Measurements from ENCODE around the gene FBP1. TPM values are rescaled to one million over a fixed set of nuclear protein-coding genes. Genes with fewer than 3 reads are reported as not detected.
A peak's percentile ranks its signal among the peaks of the same experiment; 100 is the strongest.

FBP1 gene
- total and polyA plus RNA-seq, 7 experiments from 2014 or later: 0.15 to 26.1 (median 10.8) TPM

GRCh38 chr9:94627287-94627686 is 12.0 kb downstream of the FBP1 start:
- intact Hi-C loops (cut with micrococcal nuclease): no loop called here
- POLR2A ChIA-PET: no interaction called here
- Histone ChIP-seq H3K4me1 (ENCODE audit: control insufficient read depth in 2 of 2, insufficient read depth in 2 of 2, low read length in 2 of 2) (no peaks in the 10 kb centered on the region), H3K27ac (ENCODE audit: low read depth, low read length) (no peak overlapping the region), H3K9me3 (ENCODE audit: control insufficient read depth in 2 of 3, low read length in 3 of 3) (no peaks in the 10 kb centered on the region), H3K36me3 (ENCODE audit: control insufficient read depth in 2 of 3, insufficient read depth in 3 of 3, low read length in 3 of 3) (no peaks in the 10 kb centered on the region), H3K27me3 (ENCODE audit: control insufficient read depth in 2 of 2, insufficient read depth in 2 of 2, low read length in 2 of 2) (no peaks in the 10 kb centered on the region), H3K4me3 (ENCODE audit: low read length) (no peak overlapping the region)
- Mint-ChIP-seq H3K4me1 (peaks cover 0 to 10% (median 4%) of the 10 kb centered on the region in 7 donors), H3K36me3 (no peaks in the 10 kb centered on the region), H3K4me3 (no peak overlapping the region), H3K27me3 (peaks cover 0 to 12% (median 0%) of the 10 kb centered on the region in 5 donors), H3K27ac (no peak overlapping the region), H3K9me3 (no peaks in the 10 kb centered on the region)
- CTCF ChIA-PET: no interaction called here
- ATAC-seq: no peak
- DNase-seq: no peak

- POLR2A ChIA-PET: no interaction called here
- ATAC-seq (no peak), DNase-seq (no peak)
- Mint-ChIP-seq H3K4me1 (peaks cover 0 to 16% (median 11%) of the 10 kb centered on the region in 7 donors), H3K4me3 (no peak overlapping the region), H3K27ac (no peak overlapping the region), H3K9me3 (no peaks in the 10 kb centered on the region), H3K27me3 (peaks cover 0 to 2% (median 0%) of the 10 kb centered on the region in 5 donors), H3K36me3 (no peaks in the 10 kb centered on the region)
- Histone ChIP-seq H3K27ac (ENCODE audit: low read depth, low read length) (no peak overlapping the region), H3K4me1 (ENCODE audit: control insufficient read depth in 2 of 2, insufficient read depth in 2 of 2, low read length in 2 of 2) (no peaks in the 10 kb centered on the region), H3K4me3 (ENCODE audit: low read length) (no peak overlapping the region), H3K36me3 (ENCODE audit: control insufficient read depth in 2 of 3, insufficient read depth in 3 of 3, low read length in 3 of 3) (no peaks in the 10 kb centered on the region), H3K27me3 (ENCODE audit: control insufficient read depth in 2 of 2, insufficient read depth in 2 of 2, low read length in 2 of 2) (no peaks in the 10 kb centered on the region), H3K9me3 (ENCODE audit: control insufficient read depth in 2 of 3, low read length in 3 of 3) (no peaks in the 10 kb centered on the region)
- CTCF ChIA-PET: no interaction called here
- intact Hi-C loops (cut with micrococcal nuclease): no loop called here
Measured at GRCh38 chr9:94625835-94626234, 13.5 kb downstream of the FBP1 start.

- POLR2A ChIA-PET: no interaction called here
- CTCF ChIA-PET: no interaction called here
Measured at GRCh38 chr9:94624629-94625028, 14.7 kb downstream of the FBP1 start.

GRCh38 chr9:94623253-94623652 is 16.1 kb downstream of the FBP1 start:
- Mint-ChIP-seq H3K36me3 (peaks cover 0 to 15% (median 12%) of the 10 kb centered on the region in 5 donors), H3K9me3 (peaks cover 0 to 2% (median 0%) of the 10 kb centered on the region in 11 donors), H3K27me3 (peaks cover 0 to 6% (median 0%) of the 10 kb centered on the region in 5 donors), H3K27ac (no peak overlapping the region), H3K4me1 (peaks cover 0 to 16% (median 11%) of the 10 kb centered on the region in 7 donors), H3K4me3 (no peak overlapping the region)
- no peaks in the 10 kb centered on the region for H3K4me1 ChIP-seq (ENCODE audit: control insufficient read depth in 2 of 2, insufficient read depth in 2 of 2, low read length in 2 of 2)
- intact Hi-C loops (cut with micrococcal nuclease): no loop called here
- H3K36me3 ChIP-seq (ENCODE audit: control insufficient read depth in 2 of 3, insufficient read depth in 3 of 3, low read length in 3 of 3): no peaks in the 10 kb centered on the region
- peak; percentile 52 for ATAC-seq
- H3K27ac ChIP-seq (ENCODE audit: low read depth, low read length): no peak overlapping the region
- no peak overlapping the region for H3K4me3 ChIP-seq (ENCODE audit: low read length)
- no peaks in the 10 kb centered on the region for H3K27me3 ChIP-seq (ENCODE audit: control insufficient read depth in 2 of 2, insufficient read depth in 2 of 2, low read length in 2 of 2)
- no peak for DNase-seq
- no peaks in the 10 kb centered on the region for H3K9me3 ChIP-seq (ENCODE audit: control insufficient read depth in 2 of 3, low read length in 3 of 3)
- ChIA-PET POLR2A (no interaction called here), CTCF (no interaction called here)

More at GRCh38 chr9:94624629-94625028, 14.7 kb downstream of the FBP1 start:
- H3K36me3 ChIP-seq (ENCODE audit: control insufficient read depth in 2 of 3, insufficient read depth in 3 of 3, low read length in 3 of 3): no peaks in the 10 kb centered on the region
- H3K4me3 ChIP-seq (ENCODE audit: low read length): no peak overlapping the region
- Mint-ChIP-seq H3K27me3 (peaks cover 0 to 6% (median 0%) of the 10 kb centered on the region in 5 donors), H3K4me1 (peaks cover 0 to 16% (median 11%) of the 10 kb centered on the region in 7 donors), H3K4me3 (no peak overlapping the region), H3K27ac (peak overlapping the region in 1 of 9 donors; percentile 5), H3K9me3 (peaks cover 0 to 2% (median 0%) of the 10 kb centered on the region in 11 donors), H3K36me3 (peaks cover 0 to 9% (median 4%) of the 10 kb centered on the region in 5 donors)
- H3K27me3 ChIP-seq (ENCODE audit: control insufficient read depth in 2 of 2, insufficient read depth in 2 of 2, low read length in 2 of 2): no peaks in the 10 kb centered on the region
- intact Hi-C loops (cut with micrococcal nuclease): no loop called here
- DNase-seq: no peak
- H3K9me3 ChIP-seq (ENCODE audit: control insufficient read depth in 2 of 3, low read length in 3 of 3): no peaks in the 10 kb centered on the region
- ATAC-seq: no peak
- no peak overlapping the region for H3K27ac ChIP-seq (ENCODE audit: low read depth, low read length)
- no peaks in the 10 kb centered on the region for H3K4me1 ChIP-seq (ENCODE audit: control insufficient read depth in 2 of 2, insufficient read depth in 2 of 2, low read length in 2 of 2)

- Mint-ChIP-seq H3K4me3 (peak overlapping the region in 1 of 10 donors; percentile 9), H3K9me3 (peaks cover 0 to 2% (median 0%) of the 10 kb centered on the region in 11 donors), H3K27ac (peak overlapping the region in 1 of 9 donors; percentile 67), H3K27me3 (peaks cover 0 to 13% (median 0%) of the 10 kb centered on the region in 5 donors), H3K36me3 (peaks cover 0 to 23% (median 17%) of the 10 kb centered on the region in 5 donors), H3K4me1 (peaks cover 0 to 16% (median 11%) of the 10 kb centered on the region in 7 donors)
- ChIA-PET POLR2A (no interaction called here), CTCF (no interaction called here)
- Histone ChIP-seq H3K36me3 (ENCODE audit: control insufficient read depth in 2 of 3, insufficient read depth in 3 of 3, low read length in 3 of 3) (no peaks in the 10 kb centered on the region), H3K4me3 (ENCODE audit: low read length) (no peak overlapping the region), H3K9me3 (ENCODE audit: control insufficient read depth in 2 of 3, low read length in 3 of 3) (no peaks in the 10 kb centered on the region), H3K27me3 (ENCODE audit: control insufficient read depth in 2 of 2, insufficient read depth in 2 of 2, low read length in 2 of 2) (no peaks in the 10 kb centered on the region), H3K27ac (ENCODE audit: low read depth, low read length) (no peak overlapping the region), H3K4me1 (ENCODE audit: control insufficient read depth in 2 of 2, insufficient read depth in 2 of 2, low read length in 2 of 2) (no peaks in the 10 kb centered on the region)
- intact Hi-C loops (cut with micrococcal nuclease): no loop called here
- DNase-seq (no peak), ATAC-seq (peak; percentile 27)
Measured at GRCh38 chr9:94622087-94622800, 17.1 kb downstream of the FBP1 start.

GRCh38 chr9:94619026-94619425 is 20.3 kb downstream of the FBP1 start:
- H3K4me1 ChIP-seq (ENCODE audit: control insufficient read depth in 2 of 2, insufficient read depth in 2 of 2, low read length in 2 of 2): no peaks in the 10 kb centered on the region
- ChIA-PET CTCF (no interaction called here), POLR2A (no interaction called here)
- no peak overlapping the region for H3K4me3 ChIP-seq (ENCODE audit: low read length)
- Mint-ChIP-seq H3K36me3 (peaks cover 0 to 31% (median 25%) of the 10 kb centered on the region in 5 donors), H3K4me1 (peaks cover 0 to 11% (median 9%) of the 10 kb centered on the region in 7 donors), H3K27me3 (peaks cover 0 to 14% (median 0%) of the 10 kb centered on the region in 5 donors), H3K9me3 (peaks cover 0 to 2% (median 0%) of the 10 kb centered on the region in 11 donors), H3K4me3 (no peak overlapping the region), H3K27ac (no peak overlapping the region)
- no peak for ATAC-seq
- intact Hi-C loops (cut with micrococcal nuclease): no loop called here
- H3K36me3 ChIP-seq (ENCODE audit: control insufficient read depth in 2 of 3, insufficient read depth in 3 of 3, low read length in 3 of 3): no peaks in the 10 kb centered on the region
- DNase-seq: no peak
- H3K27me3 ChIP-seq (ENCODE audit: control insufficient read depth in 2 of 2, insufficient read depth in 2 of 2, low read length in 2 of 2): no peaks in the 10 kb centered on the region
- H3K27ac ChIP-seq (ENCODE audit: low read depth, low read length): no peak overlapping the region
- no peaks in the 10 kb centered on the region for H3K9me3 ChIP-seq (ENCODE audit: control insufficient read depth in 2 of 3, low read length in 3 of 3)

- CTCF ChIA-PET: no interaction called here
- peaks cover 0 to 4% of the 10 kb centered on the region in 2 donors for H3K4me1 ChIP-seq (ENCODE audit: control insufficient read depth in 2 of 2, insufficient read depth in 2 of 2, low read length in 2 of 2)
- no peak for ATAC-seq
Measured at GRCh38 chr9:94613003-94613402, 26.3 kb downstream of the FBP1 start.

More at GRCh38 chr9:94613003-94613402, 26.3 kb downstream of the FBP1 start:
- no peak overlapping the region for H3K4me3 ChIP-seq (ENCODE audit: low read length)
- POLR2A ChIA-PET: no interaction called here
- intact Hi-C loops (cut with micrococcal nuclease): no loop called here
- Mint-ChIP-seq H3K4me3 (peak overlapping the region in 1 of 10 donors; percentile 55), H3K36me3 (peaks cover 0 to 33% (median 19%) of the 10 kb centered on the region in 5 donors), H3K27me3 (peaks cover 0 to 36% (median 5%) of the 10 kb centered on the region in 5 donors), H3K9me3 (no peaks in the 10 kb centered on the region), H3K4me1 (peaks cover 0 to 16% (median 12%) of the 10 kb centered on the region in 7 donors), H3K27ac (no peak overlapping the region)
- no peaks in the 10 kb centered on the region for H3K9me3 ChIP-seq (ENCODE audit: control insufficient read depth in 2 of 3, low read length in 3 of 3)
- H3K27me3 ChIP-seq (ENCODE audit: control insufficient read depth in 2 of 2, insufficient read depth in 2 of 2, low read length in 2 of 2): no peaks in the 10 kb centered on the region
- no peak for DNase-seq
- H3K27ac ChIP-seq (ENCODE audit: low read depth, low read length): no peak overlapping the region
- no peaks in the 10 kb centered on the region for H3K36me3 ChIP-seq (ENCODE audit: control insufficient read depth in 2 of 3, insufficient read depth in 3 of 3, low read length in 3 of 3)
